Osteoblast (primary cell): ENCODE data around the gene NOSTRIN. TPM values are rescaled to one million over a fixed set of nuclear protein-coding genes. Genes with fewer than 3 reads are reported as not detected.

ENCODE experiments used
- DNase-seq: peaks from one replicate; pipeline ENCODE4 v3.0.0; 2011; ENCODE audit warnings: low spot score, mixed read lengths; ENCODE audit not compliant: insufficient read length; ENCODE audit errors: missing footprints
- H2AFZ ChIP-seq: 2 replicates; pipeline ENCODE4 v1.6.0; 2011; ENCODE audit warnings: mild to moderate bottlenecking, low read length
- H3K27ac ChIP-seq: 2 replicates; pipeline ENCODE4 v1.5.1; 2011; ENCODE audit warnings: mild to moderate bottlenecking, low read depth, low read length, moderate library complexity
- H3K27me3 ChIP-seq: 2 replicates; pipeline ENCODE4 v1.6.0; 2012; ENCODE audit warnings: mild to moderate bottlenecking, control low read depth, inconsistent platforms, low read length, moderate library complexity; ENCODE audit not compliant: insufficient read depth
- H3K36me3 ChIP-seq: 2 replicates; pipeline ENCODE4 v1.5.1; 2011; ENCODE audit warnings: mild to moderate bottlenecking, low read length, control low read depth, moderate library complexity; ENCODE audit not compliant: insufficient read depth
- H3K4me1 ChIP-seq: 2 replicates; pipeline ENCODE4 v1.5.1; 2011; ENCODE audit warnings: mild to moderate bottlenecking, low read length, control low read depth, moderate library complexity; ENCODE audit not compliant: insufficient read depth
- H3K4me2 ChIP-seq: 2 replicates; pipeline ENCODE4 v1.6.0; 2011; ENCODE audit warnings: mild to moderate bottlenecking, low read length; ENCODE audit not compliant: insufficient read depth
- H3K4me3 ChIP-seq: fragments of 200-600 bp; sonication (generic); 3 replicates; pipeline ENCODE4 v1.5.1; 2012; ENCODE audit warnings: mild to moderate bottlenecking, low read length, inconsistent platforms; ENCODE audit not compliant: insufficient read depth
- H3K79me2 ChIP-seq: 2 replicates; pipeline ENCODE4 v1.6.0; 2012; ENCODE audit warnings: mild to moderate bottlenecking, low read length, control low read depth, inconsistent platforms; ENCODE audit not compliant: insufficient read depth
- H3K9me3 ChIP-seq: 2 replicates; pipeline ENCODE4 v1.5.1; 2011; ENCODE audit warnings: low read depth, low read length, control low read depth
- H4K20me1 ChIP-seq: 2 replicates; pipeline ENCODE4 v1.6.0; 2012; ENCODE audit warnings: mild to moderate bottlenecking, low read length, control low read depth; ENCODE audit not compliant: insufficient read depth
- total RNA-seq: library from RNA; depleted of rRNA; stranded (reverse); fragments of >200 nt; gene quantifications from 2 replicates; pipeline ENCODE4 v1.2.3, GENCODE V29; 2012
- TF ChIP-seq, protein P1 (sequence below): IDR thresholded peaks from 2 replicates; pipeline ENCODE4 v1.5.1; 2011; ENCODE audit warnings: mild to moderate bottlenecking, low read depth, low read length, moderate library complexity; ENCODE audit errors: extremely low read depth

Gene NOSTRIN
- total RNA-seq, 1 donor, result 1.4 TPM

DNA sequence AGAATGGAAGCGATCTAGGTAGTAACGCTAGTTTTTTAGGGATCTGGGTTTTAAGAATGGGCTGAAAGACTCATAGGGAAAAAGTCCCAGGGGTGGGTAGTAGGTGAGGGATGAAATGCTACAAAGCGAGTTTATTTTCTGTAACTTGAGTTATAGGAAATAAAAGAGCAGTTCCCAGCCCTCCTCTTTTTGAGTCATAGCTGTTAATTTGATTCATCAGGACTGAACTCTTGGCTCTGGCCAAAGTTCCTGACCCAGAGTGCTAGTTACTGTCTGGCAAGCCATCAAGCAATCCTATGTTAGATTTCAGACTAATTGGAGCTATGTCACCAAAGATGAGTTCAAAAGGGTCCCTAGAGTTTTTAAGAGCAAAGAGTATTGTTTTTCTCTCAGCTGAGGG lies 17.4 kb upstream of the NOSTRIN start:
- DNase-seq, result peak; percentile 64
- H2AFZ ChIP-seq, result no peak overlapping the region
- H3K27ac ChIP-seq, result no peak overlapping the region
- no peak overlapping the region for H3K4me3 ChIP-seq
- no peaks in the 10 kb centered on the region for H3K79me2 ChIP-seq
- H3K36me3 ChIP-seq, result no peaks in the 10 kb centered on the region
- peaks cover 4% of the 10 kb centered on the region for H3K4me1 ChIP-seq
- H3K27me3 ChIP-seq, result peaks cover 2% of the 10 kb centered on the region
- H3K9me3 ChIP-seq, result no peaks in the 10 kb centered on the region
- no peaks in the 10 kb centered on the region for H4K20me1 ChIP-seq
- TF ChIP-seq, protein P1, sequence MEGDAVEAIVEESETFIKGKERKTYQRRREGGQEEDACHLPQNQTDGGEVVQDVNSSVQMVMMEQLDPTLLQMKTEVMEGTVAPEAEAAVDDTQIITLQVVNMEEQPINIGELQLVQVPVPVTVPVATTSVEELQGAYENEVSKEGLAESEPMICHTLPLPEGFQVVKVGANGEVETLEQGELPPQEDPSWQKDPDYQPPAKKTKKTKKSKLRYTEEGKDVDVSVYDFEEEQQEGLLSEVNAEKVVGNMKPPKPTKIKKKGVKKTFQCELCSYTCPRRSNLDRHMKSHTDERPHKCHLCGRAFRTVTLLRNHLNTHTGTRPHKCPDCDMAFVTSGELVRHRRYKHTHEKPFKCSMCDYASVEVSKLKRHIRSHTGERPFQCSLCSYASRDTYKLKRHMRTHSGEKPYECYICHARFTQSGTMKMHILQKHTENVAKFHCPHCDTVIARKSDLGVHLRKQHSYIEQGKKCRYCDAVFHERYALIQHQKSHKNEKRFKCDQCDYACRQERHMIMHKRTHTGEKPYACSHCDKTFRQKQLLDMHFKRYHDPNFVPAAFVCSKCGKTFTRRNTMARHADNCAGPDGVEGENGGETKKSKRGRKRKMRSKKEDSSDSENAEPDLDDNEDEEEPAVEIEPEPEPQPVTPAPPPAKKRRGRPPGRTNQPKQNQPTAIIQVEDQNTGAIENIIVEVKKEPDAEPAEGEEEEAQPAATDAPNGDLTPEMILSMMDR, result no peak
- H3K4me2 ChIP-seq, result no peak overlapping the region

DNA sequence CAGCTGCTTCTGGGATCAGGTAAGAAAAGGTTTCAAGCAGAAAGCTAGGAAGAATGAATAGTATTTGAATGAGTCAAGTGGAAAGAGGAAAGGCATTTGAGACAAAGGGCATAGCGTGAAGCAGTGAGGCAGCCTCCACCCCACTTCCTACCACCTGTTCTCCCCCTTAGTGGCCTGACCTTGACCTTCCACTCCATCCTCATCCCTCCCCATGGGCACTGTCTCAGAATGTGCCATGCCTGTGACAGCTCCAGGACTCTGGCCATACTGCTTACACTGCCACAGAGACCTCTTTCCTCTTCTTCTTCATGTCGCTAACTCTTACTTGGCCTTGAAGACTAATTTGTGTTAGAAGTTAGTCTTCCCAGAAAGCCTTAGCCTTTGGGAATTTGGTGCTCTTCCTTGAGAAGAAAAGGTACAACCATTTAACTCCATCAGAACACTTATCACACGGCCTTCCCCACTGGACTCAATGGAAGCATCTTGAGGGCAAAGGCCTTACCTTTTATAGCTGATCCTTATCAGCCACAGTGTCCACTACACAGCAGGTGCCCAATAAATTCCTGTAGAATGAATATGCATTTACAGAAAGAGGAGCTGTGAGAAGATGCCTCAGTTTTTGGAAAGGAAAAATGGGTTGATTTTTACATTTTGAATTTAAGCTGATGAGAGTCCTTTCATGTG lies 15.2 kb upstream of the NOSTRIN start:
- Histone ChIP-seq H3K4me3 (no peak overlapping the region), H3K79me2 (no peaks in the 10 kb centered on the region), H2AFZ (no peak overlapping the region), H3K36me3 (no peaks in the 10 kb centered on the region), H4K20me1 (no peaks in the 10 kb centered on the region), H3K4me2 (no peak overlapping the region), H3K27ac (no peak overlapping the region), H3K4me1 (peaks cover 4% of the 10 kb centered on the region), H3K27me3 (peaks cover 2% of the 10 kb centered on the region), H3K9me3 (no peaks in the 10 kb centered on the region)
- DNase-seq, result no peak
- TF ChIP-seq, protein P1, result no peak

DNA sequence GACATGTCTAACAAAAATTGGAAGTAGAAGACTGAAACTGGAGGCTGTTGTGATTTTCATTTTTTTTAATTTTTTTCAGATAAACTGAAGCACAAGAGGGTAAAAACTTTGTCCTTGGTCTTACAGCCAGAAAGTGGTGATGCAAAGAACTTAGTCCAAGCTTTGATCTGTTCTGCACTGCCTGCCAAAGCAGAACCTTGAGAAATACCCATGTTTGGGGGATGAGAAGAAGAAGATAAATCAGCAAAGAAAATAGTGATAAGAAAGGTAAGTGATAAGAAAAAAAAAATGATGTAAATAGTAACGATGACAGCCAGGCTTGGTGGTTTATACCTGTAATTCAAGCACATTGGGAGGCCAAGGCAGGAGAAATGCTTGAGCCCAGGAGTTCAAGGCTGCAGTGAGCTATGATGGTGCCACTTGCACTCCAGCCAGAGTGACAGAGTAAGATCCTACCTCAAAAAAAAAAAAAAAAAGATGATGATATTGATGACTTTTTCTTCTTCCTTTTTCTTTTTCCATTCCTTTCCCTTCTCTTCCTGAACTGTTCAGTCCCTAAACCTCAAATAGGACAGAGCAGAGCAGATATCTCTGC lies 14.6 kb upstream of the NOSTRIN start:
- Histone ChIP-seq H3K4me3 (no peak overlapping the region), H3K27me3 (peaks cover 2% of the 10 kb centered on the region), H3K36me3 (no peaks in the 10 kb centered on the region), H3K27ac (no peak overlapping the region), H3K4me2 (no peak overlapping the region), H4K20me1 (no peaks in the 10 kb centered on the region), H3K9me3 (no peaks in the 10 kb centered on the region), H3K79me2 (no peaks in the 10 kb centered on the region), H2AFZ (no peak overlapping the region), H3K4me1 (peaks cover 4% of the 10 kb centered on the region)
- no peak for DNase-seq
- TF ChIP-seq, protein P1, result no peak

DNA sequence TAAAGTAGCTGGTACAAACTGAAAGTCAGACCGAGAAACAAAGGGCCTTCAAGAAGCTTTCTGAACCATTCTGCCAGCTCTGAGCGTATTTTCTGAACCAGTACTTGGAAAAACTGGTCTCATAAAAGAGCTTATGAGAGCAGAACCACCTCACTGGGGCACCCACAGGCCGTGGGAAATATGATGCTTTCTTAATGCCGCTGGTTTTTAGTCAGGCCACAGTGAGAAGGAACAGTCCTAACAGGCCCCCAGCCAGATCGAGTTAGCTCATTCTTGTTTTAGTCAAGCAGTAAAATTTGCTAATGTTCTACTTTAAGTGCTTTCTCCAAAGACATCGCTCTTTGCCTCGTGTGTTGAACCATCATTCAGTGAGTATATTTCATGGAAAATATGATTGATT lies 12.7 kb upstream of the NOSTRIN start:
- DNase-seq, result peak; percentile 35
- H3K36me3 ChIP-seq, result no peaks in the 10 kb centered on the region
- no peak overlapping the region for H3K27ac ChIP-seq
- no peak overlapping the region for H3K4me3 ChIP-seq
- no peaks in the 10 kb centered on the region for H3K79me2 ChIP-seq
- TF ChIP-seq, protein P1, result no peak
- no peak overlapping the region for H3K4me2 ChIP-seq
- no peaks in the 10 kb centered on the region for H3K9me3 ChIP-seq
- no peaks in the 10 kb centered on the region for H3K27me3 ChIP-seq
- H2AFZ ChIP-seq, result no peak overlapping the region
- H4K20me1 ChIP-seq, result no peaks in the 10 kb centered on the region
- peaks cover 4% of the 10 kb centered on the region for H3K4me1 ChIP-seq
